Measurements from ENCODE around the gene ADAMTS18.

The ADAMTS18 gene

DNA sequence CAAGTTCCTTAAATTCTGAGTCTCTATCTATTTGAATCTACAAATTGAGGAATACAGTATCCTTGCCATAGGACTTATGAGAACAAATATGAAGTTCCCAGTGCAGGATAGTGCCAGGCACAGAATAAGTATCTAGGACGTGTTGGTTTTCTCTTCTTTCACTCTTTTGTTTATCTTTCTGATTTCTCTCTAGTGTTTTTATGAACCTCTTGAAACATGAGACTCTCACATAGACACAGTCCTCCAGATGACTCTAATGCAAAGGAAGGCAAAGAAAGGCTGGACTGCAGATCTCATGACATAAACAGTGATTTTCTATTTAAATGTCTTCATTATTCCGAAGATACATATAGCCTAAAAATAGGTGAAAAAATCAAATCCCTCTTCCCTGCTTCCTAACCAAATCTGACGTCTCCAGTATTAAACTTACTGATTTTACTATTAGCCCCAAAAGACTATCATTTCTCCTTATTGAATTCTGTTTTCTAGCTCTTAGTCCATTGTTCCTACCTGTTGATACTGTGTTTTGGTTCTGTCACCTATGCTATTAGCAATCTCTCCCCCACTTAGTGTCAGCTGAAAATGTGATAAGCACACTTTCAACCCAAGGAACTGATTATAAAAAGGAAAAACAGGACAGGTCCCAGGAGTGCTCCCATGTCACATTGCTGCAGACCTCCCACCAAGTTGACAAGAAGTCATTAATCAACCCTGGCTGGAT lies 24.9 kb upstream of the ADAMTS18 start:
- H3K27me3 ChIP-seq (ENCODE audit: control insufficient read depth, insufficient read depth, low read length): no peaks in the 10 kb centered on the region
- H3K36me3 ChIP-seq (ENCODE audit: control insufficient read depth, insufficient read depth, low read length): no peaks in the 10 kb centered on the region
- H3K4me1 ChIP-seq (ENCODE audit: control insufficient read depth, insufficient read depth, low read length): peaks cover 6% of the 10 kb centered on the region; the same call in 1 of the 2 replicates
- no peak overlapping the region for H3K27ac ChIP-seq (ENCODE audit: low read depth, low read length)
- H3K9ac ChIP-seq (ENCODE audit: low read depth, low read length): no peak overlapping the region
- no peak overlapping the region for H3K4me3 ChIP-seq (ENCODE audit: low read depth, low read length)
- H3K9me3 ChIP-seq (ENCODE audit: control insufficient read depth, insufficient read depth, low read length): no peaks in the 10 kb centered on the region

DNA sequence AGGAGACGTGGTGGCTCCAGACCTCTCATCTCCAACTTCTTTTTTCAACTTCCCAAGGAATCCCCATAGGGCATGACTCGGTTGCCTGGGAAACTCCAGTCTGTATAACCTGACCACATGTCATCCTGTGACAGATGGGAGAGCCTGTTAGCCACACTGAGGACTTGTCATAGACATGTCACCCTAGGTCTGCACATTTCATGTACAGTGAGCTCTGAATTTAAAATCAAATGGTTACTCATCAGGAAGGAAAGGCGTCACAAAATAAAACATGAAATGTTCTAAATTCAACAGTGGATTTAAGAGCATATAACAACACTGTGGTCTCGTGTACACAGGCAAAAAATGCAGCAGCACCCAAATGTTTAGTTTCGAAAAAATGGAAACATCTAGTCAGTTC lies 22.2 kb upstream of the ADAMTS18 start:
- Histone ChIP-seq H3K27ac (ENCODE audit: low read depth, low read length) (no peak overlapping the region), H3K9ac (ENCODE audit: low read depth, low read length) (no peak overlapping the region), H3K4me3 (ENCODE audit: low read depth, low read length) (no peak overlapping the region), H3K9me3 (ENCODE audit: control insufficient read depth, insufficient read depth, low read length) (no peaks in the 10 kb centered on the region), H3K36me3 (ENCODE audit: control insufficient read depth, insufficient read depth, low read length) (no peaks in the 10 kb centered on the region), H3K27me3 (ENCODE audit: control insufficient read depth, insufficient read depth, low read length) (no peaks in the 10 kb centered on the region), H3K4me1 (ENCODE audit: control insufficient read depth, insufficient read depth, low read length) (no peaks in the 10 kb centered on the region)

DNA sequence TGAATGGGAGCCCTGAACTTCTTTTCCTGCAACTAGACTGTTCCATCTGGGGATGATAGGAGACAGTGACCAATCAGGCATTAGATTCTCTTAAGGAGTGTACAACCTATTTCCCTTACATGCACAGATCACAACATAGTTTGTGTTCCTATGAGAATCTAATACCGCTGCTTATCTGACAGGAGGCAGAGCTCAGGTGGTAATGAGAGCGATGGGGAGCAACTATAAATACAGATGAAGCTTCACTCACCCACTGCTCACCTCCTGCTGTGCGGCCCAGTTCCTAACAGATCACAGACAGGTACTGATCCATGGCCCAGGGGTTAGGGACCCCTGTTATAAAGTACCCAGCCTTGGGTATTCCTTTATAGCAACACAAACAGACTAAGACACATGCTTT lies 17.4 kb upstream of the ADAMTS18 start:
- Histone ChIP-seq H3K9ac (ENCODE audit: low read depth, low read length) (no peak overlapping the region), H3K27me3 (ENCODE audit: control insufficient read depth, insufficient read depth, low read length) (no peaks in the 10 kb centered on the region), H3K4me1 (ENCODE audit: control insufficient read depth, insufficient read depth, low read length) (peaks cover 7% of the 10 kb centered on the region; the same call in 1 of the 2 replicates), H3K9me3 (ENCODE audit: control insufficient read depth, insufficient read depth, low read length) (no peaks in the 10 kb centered on the region), H3K4me3 (ENCODE audit: low read depth, low read length) (no peak overlapping the region), H3K36me3 (ENCODE audit: control insufficient read depth, insufficient read depth, low read length) (no peaks in the 10 kb centered on the region), H3K27ac (ENCODE audit: low read depth, low read length) (no peak overlapping the region)

DNA sequence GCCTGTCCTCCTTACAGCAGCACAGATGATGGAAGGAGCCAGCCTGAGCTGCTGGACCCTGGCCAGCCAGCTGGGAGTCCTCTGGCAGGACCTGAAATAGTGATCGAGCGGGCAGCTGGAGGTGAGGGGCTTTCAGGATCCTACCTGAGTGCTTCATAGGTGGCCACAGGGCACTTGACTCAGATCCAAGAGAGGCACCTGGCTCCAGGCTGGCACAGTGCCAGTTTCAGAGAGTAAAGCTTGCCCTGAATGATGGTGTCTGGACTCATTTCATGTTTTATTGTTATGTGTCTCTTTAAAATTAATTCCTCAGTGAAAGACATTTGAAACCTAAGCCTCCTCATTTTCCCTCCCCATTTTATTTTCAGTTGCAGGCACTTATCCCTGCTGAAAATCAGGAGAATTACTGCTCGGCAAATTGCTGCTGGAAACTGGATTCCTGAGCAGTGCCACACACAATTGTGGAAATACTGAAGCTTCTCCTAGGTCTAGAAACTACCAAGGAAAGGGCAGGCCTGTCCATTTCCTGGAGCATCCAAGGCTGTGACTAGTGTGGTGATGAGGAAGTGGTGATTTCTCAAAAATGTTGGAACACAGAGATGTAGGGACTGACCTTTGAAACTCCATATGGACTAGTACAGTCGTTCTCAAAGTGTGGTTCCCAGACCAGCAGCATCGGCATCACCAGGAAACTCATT lies 16.1 kb upstream of the ADAMTS18 start:
- Histone ChIP-seq H3K4me3 (ENCODE audit: low read depth, low read length) (no peak overlapping the region), H3K9me3 (ENCODE audit: control insufficient read depth, insufficient read depth, low read length) (no peaks in the 10 kb centered on the region), H3K4me1 (ENCODE audit: control insufficient read depth, insufficient read depth, low read length) (peaks cover 7% of the 10 kb centered on the region; the same call in 1 of the 2 replicates), H3K36me3 (ENCODE audit: control insufficient read depth, insufficient read depth, low read length) (no peaks in the 10 kb centered on the region), H3K27ac (ENCODE audit: low read depth, low read length) (no peak overlapping the region), H3K9ac (ENCODE audit: low read depth, low read length) (no peak overlapping the region), H3K27me3 (ENCODE audit: control insufficient read depth, insufficient read depth, low read length) (no peaks in the 10 kb centered on the region)

DNA sequence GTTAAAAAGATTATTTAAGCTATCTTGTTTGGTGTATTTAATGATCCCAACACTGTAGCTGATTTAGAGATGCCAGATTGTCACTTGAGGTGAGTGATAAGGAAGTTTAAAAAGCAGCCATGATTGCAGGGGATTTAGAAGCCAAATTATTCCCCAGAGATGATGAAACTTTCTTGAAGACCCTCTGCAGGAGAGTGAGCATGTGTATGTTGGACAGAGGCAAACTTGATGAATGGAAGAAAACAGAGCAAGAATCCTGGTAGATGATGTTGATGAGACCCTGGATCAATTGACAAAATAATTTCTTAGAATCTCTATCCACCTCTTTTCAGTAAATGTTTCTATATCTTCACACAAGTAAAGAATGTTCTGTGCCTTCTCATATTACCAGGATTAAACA lies 14.4 kb upstream of the ADAMTS18 start:
- H3K4me1 ChIP-seq (ENCODE audit: control insufficient read depth, insufficient read depth, low read length): peaks cover 7% of the 10 kb centered on the region; the same call in 1 of the 2 replicates
- H3K9me3 ChIP-seq (ENCODE audit: control insufficient read depth, insufficient read depth, low read length): no peaks in the 10 kb centered on the region
- no peaks in the 10 kb centered on the region for H3K36me3 ChIP-seq (ENCODE audit: control insufficient read depth, insufficient read depth, low read length)
- H3K27me3 ChIP-seq (ENCODE audit: control insufficient read depth, insufficient read depth, low read length): no peaks in the 10 kb centered on the region
- no peak overlapping the region for H3K9ac ChIP-seq (ENCODE audit: low read depth, low read length)
- H3K4me3 ChIP-seq (ENCODE audit: low read depth, low read length): no peak overlapping the region
- H3K27ac ChIP-seq (ENCODE audit: low read depth, low read length): no peak overlapping the region

DNA sequence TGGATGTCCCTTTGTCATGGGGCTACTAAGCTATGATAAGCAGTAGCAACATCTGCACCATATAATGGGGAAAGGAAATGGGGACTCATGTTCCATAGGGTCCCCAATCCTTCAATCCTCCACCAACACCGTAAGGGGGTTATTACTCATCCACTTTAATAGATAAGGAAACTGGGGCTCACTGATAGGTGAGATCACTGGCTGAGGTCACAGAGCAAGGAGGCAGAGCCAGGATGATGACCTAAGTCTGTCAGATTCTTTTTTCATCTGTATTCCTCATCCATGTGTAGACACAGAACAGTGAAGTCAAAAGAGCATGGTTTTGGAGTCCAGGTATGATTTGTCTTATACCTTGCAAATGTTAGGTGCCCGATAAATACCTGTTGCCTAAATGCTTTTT lies 10.5 kb upstream of the ADAMTS18 start:
- no peaks in the 10 kb centered on the region for H3K9me3 ChIP-seq (ENCODE audit: control insufficient read depth, insufficient read depth, low read length)
- no peak overlapping the region for H3K9ac ChIP-seq (ENCODE audit: low read depth, low read length)
- H3K36me3 ChIP-seq (ENCODE audit: control insufficient read depth, insufficient read depth, low read length): no peaks in the 10 kb centered on the region
- H3K4me3 ChIP-seq (ENCODE audit: low read depth, low read length): no peak overlapping the region
- H3K4me1 ChIP-seq (ENCODE audit: control insufficient read depth, insufficient read depth, low read length): peaks cover 7% of the 10 kb centered on the region
- no peak overlapping the region for H3K27ac ChIP-seq (ENCODE audit: low read depth, low read length)
- H3K27me3 ChIP-seq (ENCODE audit: control insufficient read depth, insufficient read depth, low read length): no peaks in the 10 kb centered on the region

DNA sequence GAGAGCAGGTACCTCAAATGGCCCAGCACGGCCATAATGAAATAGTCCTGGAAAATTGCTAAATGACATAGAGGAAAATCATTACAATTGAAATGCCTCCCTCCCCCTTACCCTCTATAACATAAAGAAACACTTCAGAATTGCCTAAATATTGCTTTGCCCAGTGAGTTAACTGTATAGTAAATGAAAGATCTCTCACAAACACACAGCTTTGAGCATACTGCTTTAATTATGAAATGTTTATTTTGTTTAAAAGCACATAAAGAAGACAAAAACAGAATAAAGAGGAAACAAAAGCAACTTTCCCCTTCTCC lies 9.3 kb upstream of the ADAMTS18 start:
- Histone ChIP-seq H3K36me3 (ENCODE audit: control insufficient read depth, insufficient read depth, low read length) (no peaks in the 10 kb centered on the region), H3K27me3 (ENCODE audit: control insufficient read depth, insufficient read depth, low read length) (no peaks in the 10 kb centered on the region), H3K4me1 (ENCODE audit: control insufficient read depth, insufficient read depth, low read length) (peaks cover 9% of the 10 kb centered on the region), H3K9ac (ENCODE audit: low read depth, low read length) (no peak overlapping the region), H3K9me3 (ENCODE audit: control insufficient read depth, insufficient read depth, low read length) (no peaks in the 10 kb centered on the region), H3K4me3 (ENCODE audit: low read depth, low read length) (no peak overlapping the region), H3K27ac (ENCODE audit: low read depth, low read length) (no peak overlapping the region)

DNA sequence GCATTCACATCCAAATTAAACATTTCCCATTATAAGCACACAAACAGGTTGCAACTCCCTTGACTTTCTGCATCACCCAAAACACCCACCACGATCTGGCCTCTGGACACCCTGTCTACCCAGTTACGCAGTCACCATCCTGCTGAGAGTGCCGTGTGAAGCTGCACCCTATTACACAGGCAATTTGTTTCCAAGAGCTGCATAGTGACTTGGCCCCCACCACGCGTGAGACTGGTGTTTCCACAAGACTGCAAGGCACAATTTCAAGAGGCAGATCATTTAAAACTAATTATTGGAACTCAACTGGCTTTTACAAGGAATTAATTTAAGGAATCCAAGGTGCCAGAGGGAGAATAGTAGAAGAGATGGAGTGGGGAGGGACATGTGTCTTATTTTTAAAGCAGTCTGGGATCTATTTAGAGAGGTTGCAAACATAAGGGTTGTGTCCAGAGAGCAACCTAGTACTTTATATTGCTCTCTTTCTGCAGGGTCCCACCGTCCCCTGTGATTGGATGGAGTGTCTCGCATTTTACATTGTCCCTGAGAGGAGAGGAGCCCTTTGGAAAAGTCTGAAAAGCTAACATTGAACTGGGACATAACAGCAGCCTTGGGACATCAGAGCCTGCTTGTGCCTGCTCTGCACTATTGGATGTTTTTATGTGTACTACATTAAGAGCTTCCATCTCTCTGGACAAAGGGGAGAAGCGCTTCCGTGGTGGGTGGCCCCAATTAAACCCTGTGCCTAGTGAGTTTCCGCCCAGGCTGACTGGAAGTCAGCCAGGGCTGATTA lies 8.7 kb upstream of the ADAMTS18 start:
- H3K4me1 ChIP-seq (ENCODE audit: control insufficient read depth, insufficient read depth, low read length): peaks cover 15% of the 10 kb centered on the region
- H3K36me3 ChIP-seq (ENCODE audit: control insufficient read depth, insufficient read depth, low read length): no peaks in the 10 kb centered on the region
- H3K4me3 ChIP-seq (ENCODE audit: low read depth, low read length): no peak overlapping the region
- H3K27ac ChIP-seq (ENCODE audit: low read depth, low read length): no peak overlapping the region
- H3K27me3 ChIP-seq (ENCODE audit: control insufficient read depth, insufficient read depth, low read length): no peaks in the 10 kb centered on the region
- no peaks in the 10 kb centered on the region for H3K9me3 ChIP-seq (ENCODE audit: control insufficient read depth, insufficient read depth, low read length)
- no peak overlapping the region for H3K9ac ChIP-seq (ENCODE audit: low read depth, low read length)

DNA sequence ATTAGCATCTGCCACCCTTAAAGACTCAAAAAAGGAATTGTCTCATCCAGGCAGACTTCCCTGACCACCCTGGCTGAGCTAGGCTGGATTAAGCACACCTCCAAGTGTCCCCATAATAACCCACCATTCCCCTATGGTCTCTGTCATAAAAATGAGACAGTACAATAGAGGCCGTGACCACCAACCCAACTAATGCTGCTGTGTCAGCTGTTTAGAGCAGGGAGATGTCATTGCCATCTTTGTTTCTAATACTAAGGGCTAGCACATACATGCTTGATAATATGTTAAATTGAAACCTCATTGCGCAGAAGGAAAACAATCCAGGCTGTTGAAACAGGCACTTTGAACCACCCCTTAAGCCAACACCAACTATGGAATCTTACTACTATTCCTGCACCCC lies 7.2 kb upstream of the ADAMTS18 start:
- Histone ChIP-seq H3K4me1 (ENCODE audit: control insufficient read depth, insufficient read depth, low read length) (peaks cover 20% of the 10 kb centered on the region), H3K36me3 (ENCODE audit: control insufficient read depth, insufficient read depth, low read length) (no peaks in the 10 kb centered on the region), H3K27me3 (ENCODE audit: control insufficient read depth, insufficient read depth, low read length) (peaks cover 4% of the 10 kb centered on the region), H3K27ac (ENCODE audit: low read depth, low read length) (no peak overlapping the region), H3K9ac (ENCODE audit: low read depth, low read length) (no peak overlapping the region), H3K4me3 (ENCODE audit: low read depth, low read length) (no peak overlapping the region), H3K9me3 (ENCODE audit: control insufficient read depth, insufficient read depth, low read length) (no peaks in the 10 kb centered on the region)

DNA sequence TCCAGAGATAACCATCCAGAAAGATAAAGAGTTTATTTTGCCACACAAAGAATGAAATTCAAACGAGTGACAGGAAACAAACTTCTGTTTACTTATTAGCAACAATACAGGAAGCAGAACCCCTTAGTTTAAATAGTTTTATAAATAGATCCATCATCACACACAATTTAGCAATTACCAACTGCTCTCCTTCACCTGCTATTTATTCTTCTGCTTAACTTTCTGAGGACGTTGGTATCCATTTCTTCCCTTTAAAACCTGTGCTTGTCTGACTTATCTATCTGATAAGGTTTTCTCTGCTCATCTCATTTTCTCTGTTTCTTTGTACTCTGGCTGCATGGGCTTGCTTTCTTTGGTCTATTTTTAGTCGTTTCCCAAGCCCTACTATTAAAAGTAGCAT lies 4.3 kb upstream of the ADAMTS18 start:
- H3K27me3 ChIP-seq (ENCODE audit: control insufficient read depth, insufficient read depth, low read length): peaks cover 33% of the 10 kb centered on the region
- no peaks in the 10 kb centered on the region for H3K9me3 ChIP-seq (ENCODE audit: control insufficient read depth, insufficient read depth, low read length)
- no peak overlapping the region for H3K9ac ChIP-seq (ENCODE audit: low read depth, low read length)
- peaks cover 22% of the 10 kb centered on the region for H3K4me1 ChIP-seq (ENCODE audit: control insufficient read depth, insufficient read depth, low read length)
- H3K36me3 ChIP-seq (ENCODE audit: control insufficient read depth, insufficient read depth, low read length): no peaks in the 10 kb centered on the region
- H3K4me3 ChIP-seq (ENCODE audit: low read depth, low read length): no peak overlapping the region
- H3K27ac ChIP-seq (ENCODE audit: low read depth, low read length): no peak overlapping the region

DNA sequence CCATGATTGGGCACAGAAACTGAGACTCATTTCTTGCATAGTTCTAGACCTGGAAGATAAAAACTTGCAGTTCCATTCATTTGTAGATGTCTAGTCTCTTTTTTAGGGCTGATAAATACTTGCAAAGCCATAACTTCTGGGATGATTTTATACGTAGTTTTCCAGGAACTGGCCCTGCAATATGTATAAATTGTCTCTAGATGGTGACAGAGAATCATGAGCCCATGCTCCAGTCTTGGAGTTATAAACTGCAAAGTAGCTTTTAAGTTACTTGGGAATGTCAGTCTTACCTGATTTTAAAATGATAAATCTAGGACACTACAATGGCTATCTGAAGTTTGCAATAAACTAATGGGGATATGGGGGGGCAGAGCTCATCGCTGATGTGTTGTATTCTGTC lies 3.0 kb upstream of the ADAMTS18 start:
- Histone ChIP-seq H3K27me3 (ENCODE audit: control insufficient read depth, insufficient read depth, low read length) (peaks cover 46% of the 10 kb centered on the region), H3K9me3 (ENCODE audit: control insufficient read depth, insufficient read depth, low read length) (no peaks in the 10 kb centered on the region), H3K4me3 (ENCODE audit: low read depth, low read length) (no peak overlapping the region), H3K9ac (ENCODE audit: low read depth, low read length) (no peak overlapping the region), H3K36me3 (ENCODE audit: control insufficient read depth, insufficient read depth, low read length) (no peaks in the 10 kb centered on the region), H3K4me1 (ENCODE audit: control insufficient read depth, insufficient read depth, low read length) (peaks cover 23% of the 10 kb centered on the region), H3K27ac (ENCODE audit: low read depth, low read length) (no peak overlapping the region)

Measured in HUES48 (cell line).